ENCODE measurements around the gene AMTN.

AMTN gene

DNA sequence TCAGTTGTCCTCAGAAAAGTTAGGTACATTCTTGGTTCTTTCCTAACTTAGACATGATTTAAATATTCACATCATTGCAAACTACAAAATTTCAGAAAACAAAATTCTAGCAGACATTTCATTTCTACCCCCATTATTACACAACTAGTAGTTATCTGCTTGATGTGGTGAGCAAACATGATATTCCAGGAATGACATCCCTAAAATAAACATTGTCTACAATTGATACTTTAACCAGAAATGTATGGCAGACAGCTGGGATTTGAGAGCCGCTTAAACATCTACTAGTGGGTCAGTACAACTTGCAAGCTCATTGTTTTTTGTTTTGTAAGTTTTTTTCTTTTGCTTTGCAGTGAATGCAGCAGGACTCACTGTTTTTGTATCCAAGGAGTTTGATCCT lies 41.6 kb downstream of the AMTN start:
- DNase-seq (ENCODE audit: low spot score), result no peak

DNA sequence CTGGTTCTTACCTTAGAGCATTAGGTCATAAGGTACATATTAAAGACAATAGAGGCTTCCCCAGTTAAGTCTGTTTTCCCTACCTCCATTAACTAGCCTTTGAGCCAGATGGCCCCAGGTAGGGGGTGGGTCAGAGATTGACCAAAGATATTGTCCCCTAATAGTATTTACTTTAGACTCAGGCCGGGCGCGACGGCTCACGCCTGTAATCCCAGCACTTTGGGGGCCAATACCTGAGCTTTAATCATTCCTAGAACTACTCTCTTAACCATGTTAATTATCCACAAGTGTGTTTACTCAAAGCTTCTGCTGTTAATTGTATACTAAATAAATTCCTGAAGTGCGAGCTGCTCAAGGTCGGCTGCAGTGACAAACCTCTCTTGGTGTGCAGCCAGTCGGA lies 45.7 kb downstream of the AMTN start:
- DNase-seq (ENCODE audit: low spot score), result no peak

DNA sequence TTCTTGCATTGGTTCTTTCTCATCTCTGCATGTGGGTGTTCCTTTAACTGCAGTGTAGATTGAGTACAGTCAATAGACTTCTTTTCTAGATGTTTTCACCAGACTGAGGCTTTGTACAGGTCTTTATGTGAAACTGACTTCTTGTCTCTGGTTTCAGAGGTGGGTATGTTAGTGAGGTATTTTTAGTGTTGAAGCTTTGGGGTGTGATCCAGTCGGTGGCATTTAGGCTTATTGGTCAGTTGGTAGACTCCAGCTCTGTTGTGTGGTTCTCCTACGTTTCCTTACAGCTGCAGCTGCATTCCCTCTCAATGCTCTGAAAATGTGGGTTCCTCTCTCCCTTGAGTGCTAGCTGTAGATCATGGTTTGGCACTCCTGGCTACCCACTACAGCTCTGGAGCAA lies 52.4 kb downstream of the AMTN start:
- DNase-seq (ENCODE audit: low spot score), result no peak

DNA sequence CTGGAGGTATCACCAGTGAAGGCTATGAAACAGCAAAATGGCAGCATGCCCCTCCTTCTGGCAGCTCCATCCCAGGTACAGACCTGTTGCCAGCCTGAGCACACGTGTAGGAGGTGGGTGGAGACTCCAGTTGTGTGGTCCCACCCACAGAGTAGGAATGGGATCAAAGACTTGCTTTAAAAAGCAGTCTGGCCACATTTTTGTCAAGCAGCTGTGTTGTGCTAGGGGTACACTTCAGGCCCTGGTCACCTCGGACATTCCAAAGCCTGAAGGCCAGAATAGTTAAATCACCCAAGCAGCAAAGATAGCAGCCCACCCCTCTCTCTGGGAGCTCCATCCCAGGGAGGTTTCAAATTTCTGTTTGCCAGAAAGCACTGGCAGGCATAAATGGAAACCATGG lies 53.4 kb downstream of the AMTN start:
- DNase-seq (ENCODE audit: low spot score), result no peak

DNA sequence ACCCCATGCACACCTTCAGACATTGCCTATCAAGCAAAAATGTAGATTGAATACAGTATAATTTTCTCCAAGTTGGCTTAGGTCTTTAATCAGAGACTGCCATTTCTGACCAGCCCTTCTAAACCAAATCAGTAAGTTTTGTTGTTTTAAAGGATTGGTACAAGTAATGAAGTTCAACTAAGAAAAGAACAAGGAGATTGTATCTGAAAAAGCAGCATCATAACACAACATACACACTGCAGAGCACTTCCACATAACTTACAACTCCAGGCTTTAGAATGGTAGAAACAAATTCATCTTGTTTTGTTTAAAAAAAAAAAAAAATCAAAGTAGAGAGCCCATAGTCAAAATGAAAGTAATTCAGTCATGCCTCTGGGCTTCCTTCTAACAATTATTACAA lies 57.6 kb downstream of the AMTN start:
- no peak for DNase-seq (ENCODE audit: low spot score)

DNA sequence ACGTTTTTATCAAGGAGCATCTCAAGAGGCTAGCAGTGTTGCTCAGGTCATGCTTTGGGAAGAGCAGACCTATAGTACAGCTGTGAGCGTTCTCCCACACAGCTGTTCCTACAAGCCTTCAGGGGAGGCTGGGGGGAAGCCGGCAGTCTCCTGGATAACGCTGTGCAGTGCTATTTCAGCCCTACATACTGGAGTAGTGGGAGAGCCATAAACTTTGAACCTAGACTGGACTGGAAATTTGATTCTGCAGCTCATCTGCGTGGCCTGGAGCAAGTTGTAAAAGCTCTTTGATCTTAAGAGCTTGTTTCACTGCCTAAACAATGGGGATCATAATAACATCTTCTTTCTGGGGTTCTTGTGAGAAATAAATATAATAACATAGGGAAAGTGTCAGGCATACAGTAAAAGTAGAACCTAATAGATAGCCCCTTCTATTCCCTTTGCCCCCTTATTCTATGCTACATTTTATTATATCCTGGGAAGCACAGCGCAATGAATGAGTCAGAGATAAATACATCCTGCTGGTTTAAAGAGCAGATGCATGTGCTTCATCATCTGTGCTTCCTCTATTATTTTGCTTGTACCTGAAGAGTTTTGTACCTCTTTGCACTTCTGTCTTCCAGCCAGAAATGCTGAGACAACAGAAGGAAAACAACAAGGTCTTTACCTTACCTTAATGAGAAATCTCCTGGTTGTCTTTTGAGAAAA lies 59.0 kb downstream of the AMTN start:
- no peak for DNase-seq (ENCODE audit: low spot score)

DNA sequence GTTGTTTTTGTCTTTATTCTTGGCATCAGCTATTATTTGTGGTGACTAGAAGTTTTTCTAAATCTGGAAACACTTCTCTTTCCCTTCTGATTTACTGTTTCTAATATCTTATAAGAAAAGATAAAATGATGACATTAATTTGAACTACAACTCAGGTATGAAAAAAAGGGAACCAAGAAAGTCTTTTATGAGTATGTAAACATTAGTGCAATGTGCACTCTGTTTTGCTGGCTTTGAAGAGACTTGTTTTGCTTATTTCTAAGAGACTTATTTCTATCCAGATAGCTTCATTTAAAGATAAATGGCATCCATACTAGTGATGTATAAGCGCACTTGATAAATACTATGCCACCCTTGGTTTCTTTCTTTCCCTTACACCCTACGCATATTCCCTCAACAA lies 63.6 kb downstream of the AMTN start:
- no peak for DNase-seq (ENCODE audit: low spot score)
